WTC11 (cell line): ENCODE results near the gene JAZF1. TPM values are rescaled to one million over a fixed set of nuclear protein-coding genes. Genes with fewer than 3 reads are reported as not detected.

Experiments
- ATAC-seq: fragments of 200-7000 bp; cut with Tn5 transposase; 2 replicates; pipeline ENCODE4 v1.10.0; 2021; ENCODE audit warnings: mild to moderate bottlenecking, moderate library complexity
- CTCF ChIA-PET: fragments of 300-600 bp; sonication (Branson Sonifier 250); formaldehyde crosslinking; loops from one replicate; lab custom pipeline; 2021; ENCODE audit warnings: antibody characterized with exemption; lab: Charles Lee
- POLR2A ChIA-PET: fragments of 350-600 bp; sonication (Branson Sonifier 250); formaldehyde crosslinking; loops from one replicate; lab custom pipeline; 2021; ENCODE audit warnings: antibody characterized with exemption; lab: Charles Lee
- DNase-seq: peaks from one replicate; pipeline ENCODE4 v3.0.0; 2021; ENCODE audit warnings: low spot score
- H3K27ac Mint-ChIP-seq: 2 replicates; pipeline ENCODE4 v1.8.0; 2021; ENCODE audit warnings: mixed read lengths
- H3K27me3 Mint-ChIP-seq: 2 replicates; pipeline ENCODE4 v1.8.0; 2021; ENCODE audit warnings: low read depth, mild to moderate bottlenecking, moderate library complexity, mixed read lengths
- H3K36me3 Mint-ChIP-seq: 2 replicates; pipeline ENCODE4 v1.8.0; 2021; ENCODE audit warnings: mixed read lengths
- H3K4me1 Mint-ChIP-seq: 2 replicates; pipeline ENCODE4 v1.8.0; 2022; ENCODE audit warnings: mixed read lengths
- H3K4me3 Mint-ChIP-seq: 2 replicates; pipeline ENCODE4 v1.8.0; 2021; ENCODE audit warnings: mild to moderate bottlenecking, moderate library complexity, mixed read lengths
- H3K9me3 Mint-ChIP-seq: 2 replicates; pipeline ENCODE4 v1.8.0; 2021; ENCODE audit warnings: mixed read lengths
- CREM ChIP-seq: sonication (generic); formaldehyde crosslinking; IDR thresholded peaks from 2 replicates; pipeline ENCODE4 v1.8.1; 2022; ENCODE audit warnings: mild to moderate bottlenecking, missing genetic modification reagents, moderate library complexity
- ELF4 ChIP-seq: sonication (generic); formaldehyde crosslinking; IDR thresholded peaks from 2 replicates; pipeline ENCODE4 v1.8.1; 2022; ENCODE audit warnings: low read depth, mild to moderate bottlenecking, moderate library complexity, missing genetic modification reagents
- ESRRA ChIP-seq: sonication (generic); formaldehyde crosslinking; IDR thresholded peaks from 2 replicates; pipeline ENCODE4 v1.8.1; 2022; ENCODE audit warnings: mild to moderate bottlenecking, missing genetic modification reagents, borderline replicate concordance
- GTF2I ChIP-seq: fragments of 250-450 bp; sonication (Bioruptor Pico); conservative IDR thresholded peaks from 2 replicates; pipeline ENCODE4 v1.4.0; 2021; ENCODE audit warnings: mild to moderate bottlenecking
- HMGA2 ChIP-seq: fragments of 250-450 bp; sonication (Bioruptor Pico); IDR thresholded peaks from 2 replicates; pipeline ENCODE4 v1.4.0; 2021; ENCODE audit warnings: mild to moderate bottlenecking, moderate library complexity
- RELA ChIP-seq: sonication (generic); formaldehyde crosslinking; IDR thresholded peaks from 2 replicates; pipeline ENCODE4 v1.8.1; 2022; ENCODE audit warnings: missing genetic modification reagents, mild to moderate bottlenecking, borderline replicate concordance
- TP53 ChIP-seq: sonication (generic); formaldehyde crosslinking; IDR thresholded peaks from 2 replicates; pipeline ENCODE4 v1.8.1; 2023; ENCODE audit warnings: mild to moderate bottlenecking, missing genetic modification reagents
- ZNF121 ChIP-seq: sonication (generic); formaldehyde crosslinking; IDR thresholded peaks from 2 replicates; pipeline ENCODE4 v1.8.0; 2023; ENCODE audit warnings: missing genetic modification reagents
- ZNF317 ChIP-seq: sonication (generic); formaldehyde crosslinking; IDR thresholded peaks from 2 replicates; pipeline ENCODE4 v1.8.1; 2023; ENCODE audit warnings: low read depth, mild to moderate bottlenecking, moderate library complexity, missing genetic modification reagents, borderline replicate concordance
- total RNA-seq: library from RNA; stranded (reverse); gene quantifications from 3 replicates; pipeline ENCODE4 v1.2.3, GENCODE V29; 2021
- TF ChIP-seq, protein P1 (sequence below): sonication (generic); formaldehyde crosslinking; IDR thresholded peaks from 2 replicates; pipeline ENCODE4 v1.8.1; 2022; ENCODE audit warnings: low read depth, missing genetic modification reagents, borderline replicate concordance
- TF ChIP-seq, protein P2 (sequence below): fragments of 250-450 bp; sonication (Bioruptor Pico); conservative IDR thresholded peaks from 2 replicates; pipeline ENCODE4 v1.9.0; 2021; ENCODE audit warnings: mild to moderate bottlenecking
- TF ChIP-seq, protein P3 (sequence below): sonication (generic); formaldehyde crosslinking; IDR thresholded peaks from 2 replicates; pipeline ENCODE4 v1.8.1; 2023; ENCODE audit warnings: mild to moderate bottlenecking, missing genetic modification reagents, borderline replicate concordance
- TF ChIP-seq, protein P4 (sequence below): sonication (generic); formaldehyde crosslinking; IDR thresholded peaks from 2 replicates; pipeline ENCODE4 v1.8.0; 2023; ENCODE audit warnings: missing genetic modification reagents
- TF ChIP-seq, protein P5 (sequence below): sonication (generic); formaldehyde crosslinking; IDR thresholded peaks from 2 replicates; pipeline ENCODE4 v1.8.0; 2022; ENCODE audit warnings: missing genetic modification reagents
- TF ChIP-seq, protein P6 (sequence below): sonication (generic); formaldehyde crosslinking; conservative IDR thresholded peaks from 2 replicates; pipeline ENCODE4 v1.8.1; 2023; ENCODE audit warnings: mild to moderate bottlenecking, low read depth, missing genetic modification reagents, moderate library complexity

JAZF1 gene
- total RNA-seq, 1 experiment from 2014 or later: 19.0 TPM

DNA sequence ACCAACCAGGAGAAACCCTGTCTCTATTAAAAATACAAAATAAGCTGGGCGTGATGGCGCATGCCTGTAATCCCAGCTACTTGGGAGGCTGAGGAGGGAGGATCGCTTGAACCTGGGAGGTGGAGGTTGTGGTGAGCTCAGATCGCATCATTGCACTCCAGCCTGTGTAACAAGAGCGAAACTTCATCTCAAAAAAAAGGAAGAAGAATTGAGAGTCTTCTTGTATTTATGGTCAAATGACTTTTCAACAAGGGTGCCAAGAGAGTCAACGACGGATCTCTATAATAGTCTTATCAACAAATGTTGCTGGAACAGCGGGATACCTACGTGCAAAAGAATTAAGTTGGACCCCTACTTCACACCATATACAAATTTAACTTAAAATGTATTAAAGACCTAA is 21.6 kb upstream of the JAZF1 start (continued):
- TF ChIP-seq, protein P1, sequence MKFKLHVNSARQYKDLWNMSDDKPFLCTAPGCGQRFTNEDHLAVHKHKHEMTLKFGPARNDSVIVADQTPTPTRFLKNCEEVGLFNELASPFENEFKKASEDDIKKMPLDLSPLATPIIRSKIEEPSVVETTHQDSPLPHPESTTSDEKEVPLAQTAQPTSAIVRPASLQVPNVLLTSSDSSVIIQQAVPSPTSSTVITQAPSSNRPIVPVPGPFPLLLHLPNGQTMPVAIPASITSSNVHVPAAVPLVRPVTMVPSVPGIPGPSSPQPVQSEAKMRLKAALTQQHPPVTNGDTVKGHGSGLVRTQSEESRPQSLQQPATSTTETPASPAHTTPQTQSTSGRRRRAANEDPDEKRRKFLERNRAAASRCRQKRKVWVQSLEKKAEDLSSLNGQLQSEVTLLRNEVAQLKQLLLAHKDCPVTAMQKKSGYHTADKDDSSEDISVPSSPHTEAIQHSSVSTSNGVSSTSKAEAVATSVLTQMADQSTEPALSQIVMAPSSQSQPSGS: no peak
- TF ChIP-seq ELF4 (CRISPR knock-in tag) (no peak), TP53 (CRISPR knock-in tag) (no peak), CREM (CRISPR knock-in tag) (no peak), ZNF317 (no peak)
- TF ChIP-seq, all 79 proteins: peak for 0

DNA sequence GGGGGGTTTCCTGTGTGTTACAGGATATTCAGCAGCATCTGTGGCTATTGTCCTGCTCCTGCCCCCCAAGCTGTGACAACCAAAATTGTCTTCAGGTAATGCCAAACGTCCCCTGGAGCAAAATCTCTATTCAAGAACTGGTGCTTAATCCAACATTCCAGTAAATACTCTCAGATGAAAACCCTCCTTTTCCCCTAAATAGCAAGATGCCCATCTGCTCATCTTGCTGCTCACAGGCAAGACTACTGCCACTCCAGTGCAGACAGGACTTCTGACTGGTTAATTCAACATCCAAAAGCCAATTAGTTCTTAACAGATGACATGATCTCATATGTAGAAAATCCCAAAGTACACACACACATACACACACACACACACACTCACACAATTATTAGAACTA is 20.5 kb upstream of the JAZF1 start:
- TF ChIP-seq RELA (CRISPR knock-in tag): no peak
- TF ChIP-seq GTF2I (CRISPR knock-in tag): no peak
- TF ChIP-seq, protein P2, sequence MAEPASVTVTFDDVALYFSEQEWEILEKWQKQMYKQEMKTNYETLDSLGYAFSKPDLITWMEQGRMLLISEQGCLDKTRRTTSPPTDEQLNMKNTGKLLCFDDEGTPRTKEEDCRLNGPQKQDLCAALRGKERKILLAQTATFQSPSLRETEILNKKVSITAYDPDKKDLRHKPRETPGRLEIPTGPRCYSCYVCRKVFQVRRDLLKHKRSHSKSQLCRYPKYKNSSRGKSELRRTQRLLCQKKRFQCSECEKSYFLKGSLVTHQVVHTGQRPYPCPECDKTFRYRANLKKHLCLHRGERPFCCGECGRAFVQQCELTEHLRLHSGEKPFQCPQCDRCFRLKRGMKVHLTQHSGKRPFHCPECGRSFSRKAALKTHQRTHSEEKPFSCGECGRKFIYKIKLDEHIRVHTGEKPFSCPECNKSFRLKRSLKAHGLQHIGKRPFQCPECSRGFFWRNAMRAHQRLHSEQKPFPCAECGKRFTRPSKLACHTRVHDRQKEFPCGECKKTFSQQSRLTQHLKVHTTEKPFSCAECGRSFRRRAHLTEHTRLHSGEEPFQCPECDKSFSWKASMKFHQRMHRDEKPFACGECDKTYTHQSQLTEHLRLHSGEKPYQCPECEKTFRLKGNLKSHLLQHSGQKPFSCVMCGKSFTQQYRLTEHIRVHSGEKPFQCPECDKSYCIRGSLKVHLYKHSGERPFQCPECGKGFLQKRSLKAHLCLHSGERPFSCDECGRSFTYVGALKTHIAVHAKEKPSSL (CRISPR knock-in tag): no peak
- TF ChIP-seq, protein P3, sequence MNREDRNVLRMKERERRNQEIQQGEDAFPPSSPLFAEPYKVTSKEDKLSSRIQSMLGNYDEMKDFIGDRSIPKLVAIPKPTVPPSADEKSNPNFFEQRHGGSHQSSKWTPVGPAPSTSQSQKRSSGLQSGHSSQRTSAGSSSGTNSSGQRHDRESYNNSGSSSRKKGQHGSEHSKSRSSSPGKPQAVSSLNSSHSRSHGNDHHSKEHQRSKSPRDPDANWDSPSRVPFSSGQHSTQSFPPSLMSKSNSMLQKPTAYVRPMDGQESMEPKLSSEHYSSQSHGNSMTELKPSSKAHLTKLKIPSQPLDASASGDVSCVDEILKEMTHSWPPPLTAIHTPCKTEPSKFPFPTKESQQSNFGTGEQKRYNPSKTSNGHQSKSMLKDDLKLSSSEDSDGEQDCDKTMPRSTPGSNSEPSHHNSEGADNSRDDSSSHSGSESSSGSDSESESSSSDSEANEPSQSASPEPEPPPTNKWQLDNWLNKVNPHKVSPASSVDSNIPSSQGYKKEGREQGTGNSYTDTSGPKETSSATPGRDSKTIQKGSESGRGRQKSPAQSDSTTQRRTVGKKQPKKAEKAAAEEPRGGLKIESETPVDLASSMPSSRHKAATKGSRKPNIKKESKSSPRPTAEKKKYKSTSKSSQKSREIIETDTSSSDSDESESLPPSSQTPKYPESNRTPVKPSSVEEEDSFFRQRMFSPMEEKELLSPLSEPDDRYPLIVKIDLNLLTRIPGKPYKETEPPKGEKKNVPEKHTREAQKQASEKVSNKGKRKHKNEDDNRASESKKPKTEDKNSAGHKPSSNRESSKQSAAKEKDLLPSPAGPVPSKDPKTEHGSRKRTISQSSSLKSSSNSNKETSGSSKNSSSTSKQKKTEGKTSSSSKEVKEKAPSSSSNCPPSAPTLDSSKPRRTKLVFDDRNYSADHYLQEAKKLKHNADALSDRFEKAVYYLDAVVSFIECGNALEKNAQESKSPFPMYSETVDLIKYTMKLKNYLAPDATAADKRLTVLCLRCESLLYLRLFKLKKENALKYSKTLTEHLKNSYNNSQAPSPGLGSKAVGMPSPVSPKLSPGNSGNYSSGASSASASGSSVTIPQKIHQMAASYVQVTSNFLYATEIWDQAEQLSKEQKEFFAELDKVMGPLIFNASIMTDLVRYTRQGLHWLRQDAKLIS (CRISPR knock-in tag): no peak
- TF ChIP-seq, protein P4, sequence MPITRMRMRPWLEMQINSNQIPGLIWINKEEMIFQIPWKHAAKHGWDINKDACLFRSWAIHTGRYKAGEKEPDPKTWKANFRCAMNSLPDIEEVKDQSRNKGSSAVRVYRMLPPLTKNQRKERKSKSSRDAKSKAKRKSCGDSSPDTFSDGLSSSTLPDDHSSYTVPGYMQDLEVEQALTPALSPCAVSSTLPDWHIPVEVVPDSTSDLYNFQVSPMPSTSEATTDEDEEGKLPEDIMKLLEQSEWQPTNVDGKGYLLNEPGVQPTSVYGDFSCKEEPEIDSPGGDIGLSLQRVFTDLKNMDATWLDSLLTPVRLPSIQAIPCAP (CRISPR knock-in tag): no peak
- TF ChIP-seq, protein P5, sequence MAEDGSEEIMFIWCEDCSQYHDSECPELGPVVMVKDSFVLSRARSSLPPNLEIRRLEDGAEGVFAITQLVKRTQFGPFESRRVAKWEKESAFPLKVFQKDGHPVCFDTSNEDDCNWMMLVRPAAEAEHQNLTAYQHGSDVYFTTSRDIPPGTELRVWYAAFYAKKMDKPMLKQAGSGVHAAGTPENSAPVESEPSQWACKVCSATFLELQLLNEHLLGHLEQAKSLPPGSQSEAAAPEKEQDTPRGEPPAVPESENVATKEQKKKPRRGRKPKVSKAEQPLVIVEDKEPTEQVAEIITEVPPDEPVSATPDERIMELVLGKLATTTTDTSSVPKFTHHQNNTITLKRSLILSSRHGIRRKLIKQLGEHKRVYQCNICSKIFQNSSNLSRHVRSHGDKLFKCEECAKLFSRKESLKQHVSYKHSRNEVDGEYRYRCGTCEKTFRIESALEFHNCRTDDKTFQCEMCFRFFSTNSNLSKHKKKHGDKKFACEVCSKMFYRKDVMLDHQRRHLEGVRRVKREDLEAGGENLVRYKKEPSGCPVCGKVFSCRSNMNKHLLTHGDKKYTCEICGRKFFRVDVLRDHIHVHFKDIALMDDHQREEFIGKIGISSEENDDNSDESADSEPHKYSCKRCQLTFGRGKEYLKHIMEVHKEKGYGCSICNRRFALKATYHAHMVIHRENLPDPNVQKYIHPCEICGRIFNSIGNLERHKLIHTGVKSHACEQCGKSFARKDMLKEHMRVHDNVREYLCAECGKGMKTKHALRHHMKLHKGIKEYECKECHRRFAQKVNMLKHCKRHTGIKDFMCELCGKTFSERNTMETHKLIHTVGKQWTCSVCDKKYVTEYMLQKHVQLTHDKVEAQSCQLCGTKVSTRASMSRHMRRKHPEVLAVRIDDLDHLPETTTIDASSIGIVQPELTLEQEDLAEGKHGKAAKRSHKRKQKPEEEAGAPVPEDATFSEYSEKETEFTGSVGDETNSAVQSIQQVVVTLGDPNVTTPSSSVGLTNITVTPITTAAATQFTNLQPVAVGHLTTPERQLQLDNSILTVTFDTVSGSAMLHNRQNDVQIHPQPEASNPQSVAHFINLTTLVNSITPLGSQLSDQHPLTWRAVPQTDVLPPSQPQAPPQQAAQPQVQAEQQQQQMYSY: no peak
- no peak for TF ChIP-seq ZNF121 (CRISPR knock-in tag)
- TF ChIP-seq, protein P6, sequence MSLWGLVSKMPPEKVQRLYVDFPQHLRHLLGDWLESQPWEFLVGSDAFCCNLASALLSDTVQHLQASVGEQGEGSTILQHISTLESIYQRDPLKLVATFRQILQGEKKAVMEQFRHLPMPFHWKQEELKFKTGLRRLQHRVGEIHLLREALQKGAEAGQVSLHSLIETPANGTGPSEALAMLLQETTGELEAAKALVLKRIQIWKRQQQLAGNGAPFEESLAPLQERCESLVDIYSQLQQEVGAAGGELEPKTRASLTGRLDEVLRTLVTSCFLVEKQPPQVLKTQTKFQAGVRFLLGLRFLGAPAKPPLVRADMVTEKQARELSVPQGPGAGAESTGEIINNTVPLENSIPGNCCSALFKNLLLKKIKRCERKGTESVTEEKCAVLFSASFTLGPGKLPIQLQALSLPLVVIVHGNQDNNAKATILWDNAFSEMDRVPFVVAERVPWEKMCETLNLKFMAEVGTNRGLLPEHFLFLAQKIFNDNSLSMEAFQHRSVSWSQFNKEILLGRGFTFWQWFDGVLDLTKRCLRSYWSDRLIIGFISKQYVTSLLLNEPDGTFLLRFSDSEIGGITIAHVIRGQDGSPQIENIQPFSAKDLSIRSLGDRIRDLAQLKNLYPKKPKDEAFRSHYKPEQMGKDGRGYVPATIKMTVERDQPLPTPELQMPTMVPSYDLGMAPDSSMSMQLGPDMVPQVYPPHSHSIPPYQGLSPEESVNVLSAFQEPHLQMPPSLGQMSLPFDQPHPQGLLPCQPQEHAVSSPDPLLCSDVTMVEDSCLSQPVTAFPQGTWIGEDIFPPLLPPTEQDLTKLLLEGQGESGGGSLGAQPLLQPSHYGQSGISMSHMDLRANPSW (CRISPR knock-in tag): no peak
- no peak for TF ChIP-seq ESRRA (CRISPR knock-in tag)
- TF ChIP-seq HMGA2 (CRISPR knock-in tag): no peak
- H3K36me3 Mint-ChIP-seq: 0 out of 2 replicates have a peak, but pooled peaks cover 3% of the 10 kb centered on the region
- DNase-seq: no peak
- no peak overlapping the region for H3K4me3 Mint-ChIP-seq
- peaks cover 10% of the 10 kb centered on the region; the same call in 1 of the 2 replicates for H3K9me3 Mint-ChIP-seq
- no peaks in the 10 kb centered on the region for H3K27me3 Mint-ChIP-seq
- CTCF ChIA-PET: no interaction called here
- no peak overlapping the region for H3K27ac Mint-ChIP-seq
- POLR2A ChIA-PET: no interaction called here
- ATAC-seq: no peak
- peaks cover 1% of the 10 kb centered on the region for H3K4me1 Mint-ChIP-seq
